Left ventricle myocardium superior (tissue), 1 donor: ENCODE results near the gene URI1. TPM values are rescaled to one million over a fixed set of nuclear protein-coding genes. Genes with fewer than 3 reads are reported as not detected.

ENCODE experiments used
- ATAC-seq: fragments of 200-7000 bp; cut with Tn5 transposase; one replicate; pipeline ENCODE4 v1.9.1; 2020; ENCODE audit warnings: mild to moderate bottlenecking, moderate library complexity
- DNase-seq: peaks from one replicate; pipeline ENCODE4 v3.0.0-alpha.2; 2020
- intact Hi-C: fragments of 100-400 bp; cut with micrococcal nuclease; formaldehyde crosslinking; loops from one replicate; pipeline ENCODE4 v1.11.0; 2022
- total RNA-seq: library from RNA; stranded (reverse); fragmentation: NEBNext Ultra II Directional; extraction: Animal tissue kit (Norgen Biotek cat#: 25700); gene quantifications from one replicate; pipeline ENCODE4 v1.2.1, GENCODE V29; 2021
- donor health status: DM: no; HTN: yes; CAD: no; lungs with severe emphysema.

Gene URI1
- total RNA-seq, 1 donor from 2014 or later = 42.4 TPM

GRCh38 chr19:30064348-30064699 is 122.3 kb downstream of the URI1 start:
- ATAC-seq = no peak
- intact Hi-C loops = no loop called here
- no peak for DNase-seq

GRCh38 chr19:30064771-30065494 is 122.9 kb downstream of the URI1 start:
- ATAC-seq = no peak
- intact Hi-C loops = no loop called here
- no peak for DNase-seq

- ATAC-seq (no peak), DNase-seq (no peak)
- intact Hi-C loops = no loop called here
Measured at GRCh38 chr19:30065680-30066606, 123.9 kb downstream of the URI1 start.

Other genes starting within 250 kb of the URI1 start
- gene C19orf12, start 227.0 kb upstream of the URI1 start, total RNA-seq = 57.0 TPM
- gene CCNE1, start 130.2 kb upstream of the URI1 start, total RNA-seq = 3.3 TPM